Measurements from ENCODE around the gene ARAP1.
"Not testable (repeated sequence)": the region's sequence is repeated elsewhere in the genome, so short reads cannot be mapped to it uniquely, and the experiment has no call there.

The ARAP1 gene

GRCh38 chr11:72752088-72752914 is at the start of gene ARAP1:
ARAP1 (minus strand) TSS chr11:72752408; CDS start chr11:72727128, 25,280 bp downstream.
- TF ChIP-seq CTCF (conservative IDR thresholded peaks at IDR 0.05; ENCODE audit: control insufficient read depth, insufficient read depth, low read depth, low read length), result no peak
- H3K4me3 ChIP-seq (ENCODE audit: control insufficient read depth, low read depth, low read length), result peak within 1 kb of the TSS; percentile 77
- DNase-seq (ENCODE audit: low read depth), result peak; percentile 39

- TF ChIP-seq CTCF (conservative IDR thresholded peaks at IDR 0.05; ENCODE audit: control insufficient read depth, insufficient read depth, low read depth, low read length), result no peak
- no peak overlapping the region for H3K4me3 ChIP-seq (ENCODE audit: control insufficient read depth, low read depth, low read length)
- DNase-seq (ENCODE audit: low read depth), result no peak
Measured at GRCh38 chr11:72799441-72799840, 47.2 kb upstream of the ARAP1 start.

- H3K4me3 ChIP-seq (ENCODE audit: control insufficient read depth, low read depth, low read length), result no peak overlapping the region
- no peak for TF ChIP-seq CTCF (conservative IDR thresholded peaks at IDR 0.05; ENCODE audit: control insufficient read depth, insufficient read depth, low read depth, low read length)
- DNase-seq (ENCODE audit: low read depth), result no peak
Measured at GRCh38 chr11:72798361-72798760, 46.2 kb upstream of the ARAP1 start.

- peak; percentile 62 for TF ChIP-seq CTCF (conservative IDR thresholded peaks at IDR 0.05; ENCODE audit: control insufficient read depth, insufficient read depth, low read depth, low read length)
- peak; percentile 92 for DNase-seq (ENCODE audit: low read depth)
- H3K4me3 ChIP-seq (ENCODE audit: control insufficient read depth, low read depth, low read length), result peak within 1 kb of the TSS; percentile 76
Measured at GRCh38 chr11:72793425-72794367, 41.5 kb upstream of the ARAP1 start, which contains the start of gene STARD10. STARD10 (minus strand) TSS chr11:72794047; CDS start chr11:72781181, 12,866 bp downstream.

- DNase-seq (ENCODE audit: low read depth), result no peak
- H3K4me3 ChIP-seq (ENCODE audit: control insufficient read depth, low read depth, low read length), result no peak overlapping the region
- no peak for TF ChIP-seq CTCF (conservative IDR thresholded peaks at IDR 0.05; ENCODE audit: control insufficient read depth, insufficient read depth, low read depth, low read length)
Measured at GRCh38 chr11:72793076-72793424, 40.8 kb upstream of the ARAP1 start.

- no peak for DNase-seq (ENCODE audit: low read depth)
- TF ChIP-seq CTCF (conservative IDR thresholded peaks at IDR 0.05; ENCODE audit: control insufficient read depth, insufficient read depth, low read depth, low read length), result no peak
- H3K4me3 ChIP-seq (ENCODE audit: control insufficient read depth, low read depth, low read length), result no peak overlapping the region
Measured at GRCh38 chr11:72792437-72793021, 40.3 kb upstream of the ARAP1 start.

GRCh38 chr11:72791228-72791627 is 39.0 kb upstream of the ARAP1 start:
- H3K4me3 ChIP-seq (ENCODE audit: control insufficient read depth, low read depth, low read length); DNase-seq (ENCODE audit: low read depth): not testable (repeated sequence)
